Measurements from ENCODE around the gene RIPOR2.
"Not testable (repeated sequence)": the region's sequence is repeated elsewhere in the genome, so short reads cannot be mapped to it uniquely, and the experiment has no call there.

RIPOR2 gene

GRCh38 chr6:24931718-24932691 lies 3.8 kb downstream of the RIPOR2 start:
- TF ChIP-seq, protein P1, sequence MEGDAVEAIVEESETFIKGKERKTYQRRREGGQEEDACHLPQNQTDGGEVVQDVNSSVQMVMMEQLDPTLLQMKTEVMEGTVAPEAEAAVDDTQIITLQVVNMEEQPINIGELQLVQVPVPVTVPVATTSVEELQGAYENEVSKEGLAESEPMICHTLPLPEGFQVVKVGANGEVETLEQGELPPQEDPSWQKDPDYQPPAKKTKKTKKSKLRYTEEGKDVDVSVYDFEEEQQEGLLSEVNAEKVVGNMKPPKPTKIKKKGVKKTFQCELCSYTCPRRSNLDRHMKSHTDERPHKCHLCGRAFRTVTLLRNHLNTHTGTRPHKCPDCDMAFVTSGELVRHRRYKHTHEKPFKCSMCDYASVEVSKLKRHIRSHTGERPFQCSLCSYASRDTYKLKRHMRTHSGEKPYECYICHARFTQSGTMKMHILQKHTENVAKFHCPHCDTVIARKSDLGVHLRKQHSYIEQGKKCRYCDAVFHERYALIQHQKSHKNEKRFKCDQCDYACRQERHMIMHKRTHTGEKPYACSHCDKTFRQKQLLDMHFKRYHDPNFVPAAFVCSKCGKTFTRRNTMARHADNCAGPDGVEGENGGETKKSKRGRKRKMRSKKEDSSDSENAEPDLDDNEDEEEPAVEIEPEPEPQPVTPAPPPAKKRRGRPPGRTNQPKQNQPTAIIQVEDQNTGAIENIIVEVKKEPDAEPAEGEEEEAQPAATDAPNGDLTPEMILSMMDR (IDR thresholded peaks at IDR 0.05; ENCODE audit: insufficient read depth, low read depth, low read length, missing control alignments), result no peak
- DNase-seq (ENCODE audit: low read depth), result peak; percentile 82
- peak overlapping the region; percentile 90 for H3K4me3 ChIP-seq (ENCODE audit: low read depth, low read length)

DNA sequence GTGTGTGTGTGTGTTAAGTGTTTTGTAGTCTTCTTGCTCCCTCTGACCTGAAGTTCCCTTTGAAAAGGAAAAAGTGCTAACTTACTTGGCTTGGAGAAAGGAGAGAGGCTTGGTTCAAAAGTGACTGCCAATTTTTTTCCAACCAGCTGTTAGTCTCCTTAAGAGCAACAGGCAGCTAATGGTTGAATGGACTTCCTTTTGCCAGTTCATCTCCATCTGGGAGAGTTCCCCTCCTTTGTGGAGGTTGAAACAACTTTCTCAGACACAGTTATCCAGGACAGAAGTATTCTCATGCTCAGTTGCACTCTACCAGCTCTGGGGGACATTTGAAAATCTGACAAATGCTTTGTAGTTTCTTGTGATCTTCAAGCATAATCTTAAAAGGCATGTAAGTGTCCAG lies 4.5 kb downstream of the RIPOR2 start:
- no peak for DNase-seq (ENCODE audit: low read depth)
- TF ChIP-seq, protein P1 (IDR thresholded peaks at IDR 0.05; ENCODE audit: insufficient read depth, low read depth, low read length, missing control alignments), result no peak

DNA sequence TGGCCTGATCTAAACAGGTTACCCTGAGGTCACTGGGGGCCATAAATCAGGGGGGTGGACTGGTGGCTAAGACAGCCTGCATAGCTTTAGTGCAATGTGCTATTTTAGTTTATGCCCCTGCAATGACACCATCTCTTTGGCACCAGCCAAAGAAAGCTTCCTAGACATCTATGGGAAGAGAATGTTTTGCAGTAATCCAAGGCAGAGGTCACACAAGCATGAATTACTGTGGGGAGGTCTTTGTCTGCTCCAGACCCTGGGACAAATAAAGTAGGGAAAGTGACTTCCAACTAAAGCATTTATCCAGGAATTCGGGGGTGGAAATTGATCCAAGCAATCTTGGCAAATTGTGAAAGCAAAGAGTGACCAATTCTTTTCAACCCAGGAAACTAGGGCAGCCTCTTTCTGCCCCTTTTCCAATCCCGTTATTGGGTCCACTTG lies 5.3 kb downstream of the RIPOR2 start:
- no peak for DNase-seq (ENCODE audit: low read depth)
- TF ChIP-seq, protein P1 (IDR thresholded peaks at IDR 0.05; ENCODE audit: insufficient read depth, low read depth, low read length, missing control alignments), result no peak
- no peak overlapping the region for H3K4me3 ChIP-seq (ENCODE audit: low read depth, low read length)

More for the DNA sequence above, 4.5 kb downstream of the RIPOR2 start:
- H3K4me3 ChIP-seq (ENCODE audit: low read depth, low read length), result peak overlapping the region; percentile 90

DNA sequence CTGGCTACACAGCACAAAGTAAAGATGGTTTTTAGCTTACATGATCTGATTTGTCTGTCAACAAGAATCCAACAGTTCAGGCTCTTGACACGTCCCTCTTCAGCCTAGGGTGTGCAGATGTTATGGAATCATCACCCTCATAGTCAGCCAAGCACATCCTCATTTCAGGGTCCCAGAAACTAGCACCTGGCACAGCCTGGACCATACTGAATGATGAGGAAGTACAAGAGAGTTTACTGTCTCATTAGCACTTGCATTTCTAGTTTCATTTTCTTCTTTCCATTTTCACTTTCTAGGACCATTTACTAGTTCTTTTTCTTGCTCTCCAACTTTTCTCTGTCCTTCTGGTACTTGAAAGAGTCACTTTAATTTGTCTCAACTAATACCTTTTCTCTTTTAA lies 6.5 kb downstream of the RIPOR2 start:
- peak; percentile 76 for DNase-seq (ENCODE audit: low read depth)
- H3K4me3 ChIP-seq (ENCODE audit: low read depth, low read length), result peak overlapping the region; percentile 39
- TF ChIP-seq, protein P1 (IDR thresholded peaks at IDR 0.05; ENCODE audit: insufficient read depth, low read depth, low read length, missing control alignments), result no peak

DNA sequence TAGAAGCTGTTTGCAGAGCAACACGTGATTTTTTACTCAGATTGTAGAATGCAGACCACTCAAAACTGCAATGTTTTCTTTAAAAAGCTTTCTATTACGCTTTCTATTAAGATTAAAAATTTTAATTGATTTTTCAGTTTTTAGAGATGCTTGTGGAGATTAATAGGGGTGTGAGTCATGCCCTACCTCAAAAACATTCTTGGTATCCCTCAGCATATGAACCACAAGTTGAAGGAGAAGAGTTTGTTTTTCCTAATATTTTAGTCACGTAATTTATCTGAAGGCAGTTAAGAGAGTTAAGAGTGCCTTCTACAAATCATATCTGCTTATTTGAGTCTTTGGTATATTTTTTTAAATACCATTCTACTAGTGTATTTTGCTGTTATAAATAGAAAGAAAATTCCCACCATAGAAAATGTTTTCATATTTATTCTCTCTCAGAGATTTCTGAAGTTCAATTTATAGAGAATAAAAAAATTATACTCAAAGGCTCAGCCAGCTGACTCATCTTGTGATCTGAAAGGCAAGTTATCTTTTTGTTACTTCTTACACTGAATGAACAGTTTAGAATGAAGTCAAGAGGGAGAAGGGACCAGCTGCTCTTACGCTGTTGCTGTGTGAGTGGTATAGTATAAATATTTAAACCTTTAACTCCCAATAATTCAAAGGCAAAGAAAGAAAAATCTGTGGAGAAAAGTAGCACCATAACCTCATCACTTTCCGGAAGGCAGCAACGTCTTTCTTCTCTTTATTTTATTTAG lies 7.6 kb downstream of the RIPOR2 start:
- peak overlapping the region; percentile 39 for H3K4me3 ChIP-seq (ENCODE audit: low read depth, low read length)
- TF ChIP-seq, protein P1 (IDR thresholded peaks at IDR 0.05; ENCODE audit: insufficient read depth, low read depth, low read length, missing control alignments), result no peak
- no peak for DNase-seq (ENCODE audit: low read depth)

- H3K4me3 ChIP-seq (ENCODE audit: low read depth, low read length), result no peak overlapping the region
- no peak for DNase-seq (ENCODE audit: low read depth)
- TF ChIP-seq, protein P1 (IDR thresholded peaks at IDR 0.05; ENCODE audit: insufficient read depth, low read depth, low read length, missing control alignments), result no peak
These were observed 8.3 kb downstream of the RIPOR2 start for GRCh38 chr6:24927277-24927955.

GRCh38 chr6:24926647-24927046 lies 9.1 kb downstream of the RIPOR2 start:
- not testable (repeated sequence) for H3K4me3 ChIP-seq (ENCODE audit: low read depth, low read length); DNase-seq (ENCODE audit: low read depth)
